ENCODE data around the gene PPP6R1.

PPP6R1 gene

GRCh38 chr19:55258828-55259539 lies at the start of gene PPP6R1:
PPP6R1 (minus strand) TSS chr19:55259017; CDS start chr19:55247103, 11,914 bp downstream.
- H3K9me3 Mint-ChIP-seq = no peaks in the 10 kb centered on the region
- H3K36me3 Mint-ChIP-seq (ENCODE audit: low read depth) = peaks cover 39% of the 10 kb centered on the region
- peak; percentile 97 for DNase-seq (ENCODE audit: low spot score)
- peaks cover 41% of the 10 kb centered on the region for H3K4me1 Mint-ChIP-seq (ENCODE audit: low read depth)
- H3K27ac Mint-ChIP-seq = peak within 1 kb of the TSS; percentile 98
- peak within 1 kb of the TSS; percentile 99 for H3K4me3 Mint-ChIP-seq
- no peaks in the 10 kb centered on the region for H3K27me3 Mint-ChIP-seq (ENCODE audit: low read depth)

- no peak for DNase-seq (ENCODE audit: low spot score)
- no peaks in the 10 kb centered on the region for H3K9me3 Mint-ChIP-seq
- H3K27me3 Mint-ChIP-seq (ENCODE audit: low read depth) = no peaks in the 10 kb centered on the region
- H3K27ac Mint-ChIP-seq = no peak overlapping the region
- peaks cover 2% of the 10 kb centered on the region for H3K4me1 Mint-ChIP-seq (ENCODE audit: low read depth)
- H3K36me3 Mint-ChIP-seq (ENCODE audit: low read depth) = no peaks in the 10 kb centered on the region
- H3K4me3 Mint-ChIP-seq = no peak overlapping the region
Measured at GRCh38 chr19:55308281-55308680, 49.5 kb upstream of the PPP6R1 start.

GRCh38 chr19:55306712-55307111 lies 47.9 kb upstream of the PPP6R1 start:
- H3K27me3 Mint-ChIP-seq (ENCODE audit: low read depth) = no peaks in the 10 kb centered on the region
- no peaks in the 10 kb centered on the region for H3K36me3 Mint-ChIP-seq (ENCODE audit: low read depth)
- H3K27ac Mint-ChIP-seq = no peak overlapping the region
- peaks cover 7% of the 10 kb centered on the region for H3K4me1 Mint-ChIP-seq (ENCODE audit: low read depth)
- DNase-seq (ENCODE audit: low spot score) = no peak
- no peaks in the 10 kb centered on the region for H3K9me3 Mint-ChIP-seq
- H3K4me3 Mint-ChIP-seq = no peak overlapping the region

GRCh38 chr19:55305983-55306562 lies 47.3 kb upstream of the PPP6R1 start:
- H3K36me3 Mint-ChIP-seq (ENCODE audit: low read depth) = no peaks in the 10 kb centered on the region
- H3K9me3 Mint-ChIP-seq = no peaks in the 10 kb centered on the region
- H3K4me3 Mint-ChIP-seq = no peak overlapping the region
- DNase-seq (ENCODE audit: low spot score) = no peak
- no peaks in the 10 kb centered on the region for H3K27me3 Mint-ChIP-seq (ENCODE audit: low read depth)
- H3K27ac Mint-ChIP-seq = no peak overlapping the region
- peaks cover 9% of the 10 kb centered on the region for H3K4me1 Mint-ChIP-seq (ENCODE audit: low read depth)

- Mint-ChIP-seq H3K4me3 (no peak overlapping the region), H3K9me3 (no peaks in the 10 kb centered on the region), H3K36me3 (ENCODE audit: low read depth) (no peaks in the 10 kb centered on the region), H3K27ac (peak overlapping the region; percentile 27), H3K4me1 (ENCODE audit: low read depth) (peaks cover 9% of the 10 kb centered on the region), H3K27me3 (ENCODE audit: low read depth) (no peaks in the 10 kb centered on the region)
- DNase-seq (ENCODE audit: low spot score) = peak; percentile 34
Measured at GRCh38 chr19:55305491-55305890, 46.7 kb upstream of the PPP6R1 start.

GRCh38 chr19:55304980-55305379 lies 46.2 kb upstream of the PPP6R1 start:
- Mint-ChIP-seq H3K27me3 (ENCODE audit: low read depth) (no peaks in the 10 kb centered on the region), H3K9me3 (no peaks in the 10 kb centered on the region), H3K4me3 (no peak overlapping the region), H3K4me1 (ENCODE audit: low read depth) (peaks cover 9% of the 10 kb centered on the region), H3K27ac (no peak overlapping the region), H3K36me3 (ENCODE audit: low read depth) (no peaks in the 10 kb centered on the region)
- no peak for DNase-seq (ENCODE audit: low spot score)

GRCh38 chr19:55304279-55304978 lies 45.6 kb upstream of the PPP6R1 start:
- Mint-ChIP-seq H3K4me3 (no peak overlapping the region), H3K27ac (no peak overlapping the region), H3K27me3 (ENCODE audit: low read depth) (peaks cover 3% of the 10 kb centered on the region), H3K9me3 (no peaks in the 10 kb centered on the region), H3K36me3 (ENCODE audit: low read depth) (no peaks in the 10 kb centered on the region), H3K4me1 (ENCODE audit: low read depth) (peaks cover 9% of the 10 kb centered on the region)
- DNase-seq (ENCODE audit: low spot score) = peak; percentile 10

GRCh38 chr19:55303477-55303876 lies 44.7 kb upstream of the PPP6R1 start:
- Mint-ChIP-seq H3K27me3 (ENCODE audit: low read depth) (peaks cover 3% of the 10 kb centered on the region), H3K9me3 (no peaks in the 10 kb centered on the region), H3K4me1 (ENCODE audit: low read depth) (peaks cover 9% of the 10 kb centered on the region), H3K4me3 (no peak overlapping the region), H3K36me3 (ENCODE audit: low read depth) (no peaks in the 10 kb centered on the region), H3K27ac (no peak overlapping the region)
- no peak for DNase-seq (ENCODE audit: low spot score)

- Mint-ChIP-seq H3K27ac (peak overlapping the region; percentile 86), H3K36me3 (ENCODE audit: low read depth) (no peaks in the 10 kb centered on the region), H3K4me1 (ENCODE audit: low read depth) (peaks cover 9% of the 10 kb centered on the region), H3K27me3 (ENCODE audit: low read depth) (peaks cover 3% of the 10 kb centered on the region), H3K9me3 (no peaks in the 10 kb centered on the region), H3K4me3 (peak overlapping the region; percentile 90)
- DNase-seq (ENCODE audit: low spot score) = no peak
Measured at GRCh38 chr19:55302318-55302703, 43.5 kb upstream of the PPP6R1 start.

GRCh38 chr19:55301459-55302317 lies 42.9 kb upstream of the PPP6R1 start:
- Mint-ChIP-seq H3K36me3 (ENCODE audit: low read depth) (no peaks in the 10 kb centered on the region), H3K27me3 (ENCODE audit: low read depth) (peaks cover 3% of the 10 kb centered on the region), H3K4me1 (ENCODE audit: low read depth) (peaks cover 9% of the 10 kb centered on the region), H3K9me3 (no peaks in the 10 kb centered on the region), H3K27ac (peak overlapping the region; percentile 86), H3K4me3 (peak overlapping the region; percentile 90)
- peak; percentile 91 for DNase-seq (ENCODE audit: low spot score)

GRCh38 chr19:55300886-55301458 lies 42.2 kb upstream of the PPP6R1 start:
- H3K9me3 Mint-ChIP-seq = no peaks in the 10 kb centered on the region
- H3K27me3 Mint-ChIP-seq (ENCODE audit: low read depth) = peaks cover 3% of the 10 kb centered on the region
- peaks cover 9% of the 10 kb centered on the region for H3K4me1 Mint-ChIP-seq (ENCODE audit: low read depth)
- no peak for DNase-seq (ENCODE audit: low spot score)
- H3K27ac Mint-ChIP-seq = no peak overlapping the region
- H3K36me3 Mint-ChIP-seq (ENCODE audit: low read depth) = no peaks in the 10 kb centered on the region
- peak overlapping the region; percentile 90 for H3K4me3 Mint-ChIP-seq

- no peak for DNase-seq (ENCODE audit: low spot score)
- Mint-ChIP-seq H3K27me3 (ENCODE audit: low read depth) (peaks cover 3% of the 10 kb centered on the region), H3K9me3 (no peaks in the 10 kb centered on the region), H3K4me1 (ENCODE audit: low read depth) (peaks cover 8% of the 10 kb centered on the region), H3K27ac (no peak overlapping the region), H3K36me3 (ENCODE audit: low read depth) (no peaks in the 10 kb centered on the region), H3K4me3 (no peak overlapping the region)
Measured at GRCh38 chr19:55299991-55300390, 41.2 kb upstream of the PPP6R1 start.

- H3K27ac Mint-ChIP-seq = no peak overlapping the region
- peaks cover 5% of the 10 kb centered on the region for H3K4me1 Mint-ChIP-seq (ENCODE audit: low read depth)
- H3K4me3 Mint-ChIP-seq = no peak overlapping the region
- peaks cover 3% of the 10 kb centered on the region for H3K27me3 Mint-ChIP-seq (ENCODE audit: low read depth)
- H3K9me3 Mint-ChIP-seq = no peaks in the 10 kb centered on the region
- no peaks in the 10 kb centered on the region for H3K36me3 Mint-ChIP-seq (ENCODE audit: low read depth)
- DNase-seq (ENCODE audit: low spot score) = no peak
Measured at GRCh38 chr19:55297267-55297666, 38.5 kb upstream of the PPP6R1 start.

Data from T-helper 2 cell treated with Interferon-gamma antibody and Interleukin-4, amounts not matched to agents 5 μg/mL and 100 μg/mL, for 36 hours (primary cell).